A204.1 (cell line): ENCODE data around the gene NXF1.
"Not testable (repeated sequence)": the region's sequence is repeated elsewhere in the genome, so short reads cannot be mapped to it uniquely, and the experiment has no call there.

Source experiments
- FAIRE-seq: peaks from 2 replicates; lab custom pipeline; 2012; peaks lifted over from hg19 to GRCh38; lab: Jason Lieb, UNC

NXF1 gene

DNA sequence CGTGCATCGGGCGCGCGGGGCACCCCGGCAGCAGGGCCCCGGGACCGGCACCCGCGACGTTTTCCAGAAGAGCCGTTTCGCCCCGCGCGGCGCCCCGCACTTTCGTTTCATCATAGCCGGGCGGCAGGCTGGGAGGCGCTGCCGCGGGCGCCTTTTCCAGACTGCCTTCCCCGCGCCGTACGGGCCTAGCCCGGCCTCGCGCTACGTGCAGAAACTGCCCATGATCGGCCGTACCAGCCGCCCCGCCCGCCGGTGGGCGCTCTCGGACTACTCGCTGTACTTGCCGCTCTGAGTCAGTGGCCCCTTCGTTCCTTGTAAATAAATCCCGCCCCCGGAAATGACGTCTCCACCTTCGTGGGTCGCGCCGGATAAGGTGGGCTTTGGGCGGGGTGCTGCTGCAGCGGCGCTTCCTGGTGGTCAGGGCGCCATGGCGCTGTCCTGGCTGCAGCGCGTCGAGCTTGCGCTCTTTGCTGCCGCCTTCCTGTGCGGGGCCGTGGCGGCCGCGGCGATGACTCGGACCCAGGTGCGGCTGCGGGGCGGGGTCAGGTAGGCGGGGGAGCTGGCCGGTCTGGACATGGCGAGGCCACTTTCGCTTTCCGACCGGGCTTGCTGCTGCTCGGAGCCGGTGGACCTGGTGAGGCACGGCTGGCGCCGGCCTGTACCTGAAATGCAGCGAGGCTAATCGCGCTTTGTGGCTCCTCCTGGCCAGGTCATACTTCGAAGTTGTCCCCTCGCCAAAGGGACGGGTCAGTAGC is 18.1 kb downstream of the NXF1 start, which contains the start of gene TMEM179B:
Gene TMEM179B, plus strand, starts transcription at position 398 of the 755 bp plus-strand sequence. Its CDS starts 30 bp downstream, at position 428.
- FAIRE-seq: no peak

DNA sequence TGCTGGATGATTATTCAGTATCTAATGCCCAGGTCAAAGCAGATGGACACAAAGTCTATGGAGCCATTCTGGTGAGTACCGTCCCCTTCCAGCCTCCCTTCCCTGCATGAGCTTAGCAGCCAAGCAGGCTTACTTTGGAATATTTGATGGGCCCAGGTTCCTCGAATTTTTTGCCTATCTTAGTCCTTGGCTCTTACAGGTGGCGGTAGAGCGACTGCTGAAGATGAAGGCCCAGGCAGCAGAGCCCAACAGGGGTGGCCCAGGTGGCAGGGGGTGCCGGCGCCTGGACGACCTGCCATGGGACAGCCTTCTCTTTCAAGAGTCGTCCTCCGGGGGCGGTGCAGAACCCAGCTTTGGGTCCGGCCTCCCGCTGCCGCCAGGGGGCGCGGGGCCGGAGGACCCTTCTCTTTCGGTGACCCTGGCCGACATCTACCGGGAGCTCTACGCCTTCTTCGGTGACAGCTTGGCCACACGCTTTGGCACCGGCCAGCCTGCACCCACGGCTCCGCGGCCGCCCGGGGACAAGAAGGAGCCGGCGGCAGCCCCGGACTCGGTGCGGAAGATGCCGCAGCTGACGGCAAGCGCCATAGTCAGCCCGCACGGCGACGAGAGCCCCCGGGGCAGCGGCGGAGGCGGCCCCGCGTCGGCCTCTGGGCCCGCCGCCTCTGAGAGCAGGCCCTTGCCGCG is 18.8 kb downstream of the NXF1 start:
- no peak for FAIRE-seq

DNA sequence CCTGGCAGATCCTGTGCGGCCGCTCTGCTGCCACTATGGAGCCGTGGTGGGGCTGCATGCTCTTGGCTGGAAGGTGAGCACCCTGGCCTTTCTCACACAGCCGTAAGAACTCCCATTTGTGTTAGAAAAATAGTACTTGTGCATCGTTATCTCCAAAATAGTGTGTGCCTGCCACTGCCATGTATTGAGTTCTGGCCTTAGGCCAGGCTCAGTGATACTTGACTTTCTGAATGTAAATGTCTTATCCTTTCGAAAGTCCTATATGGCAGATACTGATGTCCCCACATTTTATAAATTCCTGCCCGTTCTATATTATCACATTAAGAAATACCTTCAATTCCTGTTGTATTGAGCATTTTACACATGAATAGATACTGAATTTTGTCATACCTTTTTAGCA is 22.5 kb downstream of the NXF1 start:
- FAIRE-seq: no peak

DNA sequence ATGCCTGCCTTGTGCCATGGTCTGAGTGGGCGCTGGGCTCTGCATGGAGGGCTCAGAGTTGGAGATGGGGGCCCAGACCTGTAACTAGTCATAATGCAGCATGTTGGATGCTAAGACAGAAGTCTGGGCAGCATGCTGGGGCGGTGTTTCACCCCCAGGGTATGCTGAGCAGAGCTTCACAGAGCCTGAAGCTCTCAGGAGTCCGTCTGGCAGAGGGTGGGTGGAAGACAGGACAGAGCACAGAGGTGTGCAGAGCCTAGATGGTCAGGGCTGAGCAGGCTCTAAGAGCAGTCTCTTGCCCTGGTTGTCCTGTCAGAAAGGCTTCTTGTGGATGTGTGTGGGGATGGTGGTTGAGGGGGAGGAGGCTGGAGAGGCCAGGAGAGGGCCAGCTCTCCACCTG is 26.8 kb downstream of the NXF1 start:
- FAIRE-seq: no peak

DNA sequence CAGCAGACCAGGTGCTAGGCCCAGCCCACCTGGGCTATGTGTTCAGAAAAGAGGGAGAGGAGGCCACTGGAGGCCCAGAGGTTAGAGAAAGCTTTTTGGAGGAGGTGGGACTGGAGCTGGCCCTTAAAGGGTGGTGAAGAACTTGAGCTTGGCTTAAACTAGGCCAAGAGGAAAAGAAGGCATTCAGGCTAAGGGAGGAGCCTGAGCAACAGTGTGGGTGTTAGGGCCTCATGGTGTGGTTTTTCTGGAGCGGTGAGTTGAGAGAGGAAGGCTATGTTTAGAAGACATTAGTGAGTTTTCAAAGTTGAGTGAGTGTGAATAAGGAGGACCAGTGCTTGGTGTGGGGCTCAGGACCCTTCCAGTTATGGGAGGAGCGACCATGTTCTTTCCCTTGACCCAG is 27.9 kb downstream of the NXF1 start:
- FAIRE-seq: no peak

DNA sequence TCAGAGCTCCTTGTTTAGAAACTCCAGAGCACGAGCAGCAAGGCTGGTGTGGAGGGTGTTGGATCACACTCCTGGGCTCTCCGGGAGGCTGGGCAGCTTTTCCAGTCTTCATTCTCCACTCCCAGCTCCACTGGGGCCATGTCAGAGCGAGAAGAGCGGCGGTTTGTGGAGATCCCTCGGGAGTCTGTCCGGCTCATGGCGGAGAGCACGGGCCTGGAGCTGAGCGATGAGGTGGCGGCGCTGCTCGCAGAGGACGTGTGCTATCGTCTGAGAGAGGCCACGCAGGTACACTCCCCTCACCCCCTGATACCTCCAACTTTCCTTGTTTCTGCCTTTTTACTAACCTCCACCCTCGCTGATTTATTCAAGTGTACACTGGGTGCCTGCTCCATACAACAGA is 29.6 kb downstream of the NXF1 start:
- no peak for FAIRE-seq

DNA sequence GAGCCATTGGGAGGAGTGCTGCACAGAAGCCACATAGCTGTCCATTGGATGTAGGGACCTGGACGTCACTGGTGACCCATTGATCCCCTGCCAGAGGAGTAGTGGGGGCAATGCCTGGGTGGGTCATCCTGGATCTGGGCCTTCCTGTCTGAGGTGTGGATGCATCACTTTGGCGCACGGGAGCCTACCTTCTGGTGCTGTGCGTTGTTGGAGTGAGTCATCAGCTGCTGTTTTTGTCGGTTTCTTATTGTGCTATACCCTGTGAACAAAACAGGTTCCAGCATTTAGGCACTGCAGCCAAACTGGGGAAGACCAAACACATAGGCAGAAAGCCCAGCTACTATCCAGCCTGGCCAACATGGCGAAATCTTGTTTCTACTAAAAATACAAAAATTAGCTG is 30.8 kb downstream of the NXF1 start:
- no peak for FAIRE-seq

DNA sequence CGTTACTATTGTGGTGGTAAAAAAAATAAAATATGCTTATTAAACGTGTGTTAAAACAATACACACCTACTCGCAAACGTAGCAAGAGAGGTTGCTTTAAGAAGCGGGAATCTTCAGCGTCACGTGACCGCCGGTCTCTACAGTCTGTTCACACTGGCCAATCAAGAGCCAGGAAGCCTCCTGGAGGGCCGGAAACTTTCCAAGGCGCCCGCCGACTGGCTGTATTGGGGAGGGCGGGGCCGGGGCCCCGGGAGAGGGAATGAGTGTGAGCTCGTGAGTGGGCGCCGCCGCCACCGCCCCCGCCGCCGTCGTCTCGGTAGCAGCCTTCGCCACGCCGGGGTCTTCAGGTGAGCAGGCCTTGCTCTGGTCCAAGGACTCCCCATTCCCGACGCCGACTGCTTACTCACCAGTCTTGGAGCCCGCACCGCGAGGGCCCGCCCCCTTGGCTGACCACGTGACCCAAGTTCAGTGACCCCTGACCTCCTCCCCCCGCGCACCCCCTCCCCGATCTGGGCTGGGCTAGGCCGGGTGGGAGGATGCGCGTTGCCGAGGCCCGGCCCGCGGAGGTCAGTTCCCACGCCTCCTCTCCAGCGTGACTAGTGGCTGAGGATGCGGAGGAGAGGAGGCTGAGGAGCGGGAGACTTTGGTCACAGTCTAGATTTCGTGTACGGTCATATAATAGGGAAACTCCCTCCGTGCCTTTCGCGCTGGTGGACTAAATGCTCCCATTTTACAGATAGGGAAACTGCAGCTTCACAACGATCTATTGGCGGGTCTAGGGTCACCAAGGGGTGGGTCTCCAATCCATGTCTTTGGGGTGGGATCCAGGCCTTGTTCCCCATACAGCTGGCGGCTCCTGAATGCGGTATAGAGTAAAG is 33.9 kb downstream of the NXF1 start, which contains the start of gene TAF6L:
Gene TAF6L, plus strand, starts transcription at position 253 of the 878 bp plus-strand sequence. CDS start 4,388 bp downstream, outside the sequence.
- peak; percentile 85 for FAIRE-seq

DNA sequence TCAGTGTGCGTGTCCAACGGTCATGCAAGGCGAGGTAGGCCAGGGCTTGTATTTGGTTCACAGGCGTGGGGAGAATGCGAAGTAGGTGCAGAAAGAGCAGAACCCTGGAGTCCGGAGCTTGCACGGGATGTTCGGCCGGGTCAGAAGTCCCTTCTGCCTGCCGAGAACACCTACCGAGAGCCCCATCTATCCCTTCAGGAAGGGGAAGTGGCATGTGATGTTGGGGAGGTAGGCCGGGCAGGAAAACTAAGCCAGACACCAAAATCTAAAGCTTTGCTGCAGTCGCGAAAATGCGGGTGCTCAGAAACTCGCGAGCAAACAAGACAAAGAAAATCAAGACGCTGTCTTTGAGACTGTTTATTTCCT is 34.5 kb downstream of the NXF1 start:
- FAIRE-seq: no peak

DNA sequence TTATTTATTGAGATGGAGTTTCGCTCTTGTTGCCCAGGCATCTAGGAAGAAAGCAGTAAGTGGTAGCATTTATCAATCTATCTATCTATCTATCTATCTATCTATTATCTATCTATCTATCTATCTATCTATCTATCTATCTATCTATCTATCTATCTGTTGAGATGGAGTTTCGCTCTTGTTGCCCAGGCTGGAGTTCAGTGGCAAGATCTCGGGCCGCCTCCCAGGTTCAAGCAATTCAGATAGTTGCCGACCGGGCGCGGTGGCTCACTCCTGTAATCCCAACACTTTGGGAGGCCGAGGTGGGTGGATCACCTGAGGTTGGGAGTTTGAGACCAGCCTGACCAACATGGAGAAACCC is 44.4 kb downstream of the NXF1 start:
- FAIRE-seq: not testable (repeated sequence)

DNA sequence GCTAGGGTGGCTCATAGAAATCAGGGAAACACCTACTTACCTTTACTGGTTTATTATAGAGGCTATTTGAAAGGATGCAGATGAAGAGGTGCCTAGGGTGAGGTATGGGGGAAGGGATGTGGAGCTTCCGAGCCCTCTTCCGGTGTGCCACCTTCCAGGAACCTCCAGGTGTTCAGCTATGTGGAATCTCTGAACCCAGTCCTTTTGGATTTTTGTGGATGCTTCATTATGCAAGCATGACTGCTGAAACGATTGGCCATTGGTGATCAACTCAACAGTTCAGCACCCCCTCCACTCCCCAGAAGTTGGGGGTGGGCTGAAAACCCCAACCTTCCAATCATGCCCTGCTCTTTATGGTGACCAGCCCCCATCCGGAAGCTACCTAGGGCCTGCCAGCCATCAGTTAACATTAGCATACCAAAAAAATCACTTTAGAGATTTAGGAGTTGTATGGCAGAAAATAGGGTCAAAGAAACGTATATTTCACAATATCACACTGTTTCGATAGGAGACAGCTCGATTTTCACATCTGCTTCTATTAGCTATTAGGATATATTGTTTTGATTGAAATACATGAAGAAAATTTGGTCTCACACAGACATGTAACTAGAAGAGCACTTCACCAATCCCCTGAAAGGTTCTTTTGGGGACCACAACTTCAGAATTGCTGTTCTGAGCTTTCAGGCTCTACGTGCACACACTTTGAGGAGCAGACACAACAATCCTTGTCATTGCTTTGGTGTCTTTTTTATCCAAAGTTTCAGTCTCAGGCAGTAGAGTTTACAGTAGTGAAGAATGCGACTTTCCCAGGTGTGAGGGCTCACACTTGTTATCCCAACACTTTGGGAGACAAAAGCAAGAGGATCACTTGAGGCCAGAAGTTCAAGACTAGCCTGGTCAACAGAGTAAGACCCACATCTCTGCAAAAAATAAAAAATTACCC is 47.1 kb downstream of the NXF1 start:
- no peak for FAIRE-seq

DNA sequence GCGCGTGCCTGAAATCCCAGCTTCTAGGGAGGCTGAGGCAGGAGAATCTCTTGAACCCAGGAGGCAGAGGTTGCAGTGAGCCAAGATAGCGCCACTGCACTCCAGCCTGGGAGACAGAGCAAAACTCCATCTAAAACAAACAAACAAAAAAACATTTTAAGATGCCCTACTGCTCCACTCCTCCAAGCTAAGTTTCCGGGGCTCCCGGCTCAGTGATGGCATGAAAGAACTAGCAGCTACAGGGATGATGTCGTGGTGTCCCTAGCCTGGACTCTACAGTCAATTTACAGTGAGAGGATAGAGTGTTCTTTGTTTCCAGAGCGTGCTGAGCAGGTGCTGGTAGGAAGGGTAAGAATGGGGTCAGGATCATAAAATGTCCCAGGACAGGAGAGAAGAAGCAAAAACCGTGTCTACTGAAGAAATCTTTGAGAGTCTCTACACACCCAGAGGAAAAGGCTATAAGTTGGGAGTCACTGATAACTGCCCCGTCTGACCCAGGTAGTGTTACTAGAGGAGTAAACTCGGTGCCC is 50.1 kb downstream of the NXF1 start:
- FAIRE-seq: no peak

DNA sequence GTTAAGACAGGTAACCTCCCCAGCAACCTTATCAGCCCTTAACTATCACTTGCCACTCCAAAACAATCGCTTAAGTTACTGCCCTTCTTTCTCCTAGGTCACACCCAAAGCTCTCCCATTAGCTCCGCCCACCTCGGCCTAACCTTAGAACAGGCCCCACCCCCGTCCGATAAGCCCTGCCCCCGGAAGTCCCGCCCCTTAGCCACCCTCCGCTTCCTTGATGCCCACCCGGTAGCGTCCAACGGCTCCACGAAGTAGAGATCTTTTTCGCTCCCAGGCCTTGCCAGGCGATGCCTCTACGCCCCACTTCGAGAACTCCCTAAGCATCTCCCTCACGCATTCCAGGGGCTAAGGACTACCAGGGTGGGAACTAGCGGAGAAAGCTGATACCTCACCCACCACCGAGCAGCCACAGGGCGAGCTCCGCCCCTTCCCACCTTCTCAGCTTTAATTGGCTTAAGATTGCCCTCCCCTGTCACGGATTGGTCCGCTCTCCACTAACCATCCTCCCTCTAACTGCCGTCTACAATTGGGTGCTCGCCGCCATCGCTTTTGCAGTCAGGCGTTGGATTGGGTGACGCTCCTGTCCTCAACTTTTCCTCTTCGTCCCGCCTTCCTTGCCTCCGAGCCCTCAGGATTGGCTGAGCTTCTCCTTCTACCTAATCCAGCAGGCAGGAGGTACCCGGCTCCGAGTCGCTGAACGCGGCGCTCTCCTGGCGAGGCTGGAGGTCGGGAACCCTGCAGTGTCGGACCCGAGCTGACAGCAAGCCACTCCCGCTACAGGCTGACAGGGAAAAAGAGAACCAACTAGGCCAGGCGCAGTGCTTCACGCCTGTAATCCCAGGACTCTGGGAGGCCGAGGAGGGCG is 51.3 kb downstream of the NXF1 start, which contains the start of gene ZBTB3:
Gene ZBTB3, minus strand, starts transcription at position 425 of the 868 bp plus-strand sequence. CDS start 496 bp downstream, outside the sequence.
- peak; percentile 97 for FAIRE-seq

DNA sequence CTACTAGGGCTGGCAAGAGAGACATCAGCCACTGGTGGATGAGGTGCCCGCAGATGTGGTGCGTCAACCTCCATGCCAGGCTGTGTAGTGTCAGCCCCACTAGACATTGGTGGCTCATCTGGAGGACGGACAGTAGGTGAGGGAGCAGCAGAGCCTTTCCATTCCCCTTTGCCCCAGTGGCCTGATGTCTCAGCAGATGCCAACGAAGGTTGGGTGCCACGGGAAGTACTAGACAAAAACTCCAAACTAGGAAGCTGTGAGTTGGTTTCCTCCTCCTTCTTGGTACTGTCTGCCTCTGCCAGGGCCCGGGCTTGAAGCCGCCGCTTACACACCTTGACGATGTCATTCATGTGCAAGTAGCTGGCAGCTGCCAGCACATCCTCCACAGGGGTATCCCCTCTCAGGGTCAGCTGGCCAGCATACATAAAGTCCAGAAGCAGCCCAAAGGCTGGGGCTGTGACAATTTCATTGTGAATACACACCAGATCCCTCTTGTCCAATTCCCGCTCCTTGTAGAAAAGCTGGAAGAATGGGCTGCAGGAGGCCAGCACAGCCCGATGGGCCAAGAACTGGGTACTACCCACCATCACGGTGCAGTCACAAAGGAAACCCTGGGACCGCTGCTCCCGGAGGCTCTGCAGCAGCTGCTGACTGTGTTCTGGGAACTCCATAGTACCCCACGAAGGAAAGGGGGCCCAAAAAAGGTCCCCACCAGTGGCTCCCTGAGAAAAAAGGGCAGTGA is 52.1 kb downstream of the NXF1 start:
- FAIRE-seq: no peak

DNA sequence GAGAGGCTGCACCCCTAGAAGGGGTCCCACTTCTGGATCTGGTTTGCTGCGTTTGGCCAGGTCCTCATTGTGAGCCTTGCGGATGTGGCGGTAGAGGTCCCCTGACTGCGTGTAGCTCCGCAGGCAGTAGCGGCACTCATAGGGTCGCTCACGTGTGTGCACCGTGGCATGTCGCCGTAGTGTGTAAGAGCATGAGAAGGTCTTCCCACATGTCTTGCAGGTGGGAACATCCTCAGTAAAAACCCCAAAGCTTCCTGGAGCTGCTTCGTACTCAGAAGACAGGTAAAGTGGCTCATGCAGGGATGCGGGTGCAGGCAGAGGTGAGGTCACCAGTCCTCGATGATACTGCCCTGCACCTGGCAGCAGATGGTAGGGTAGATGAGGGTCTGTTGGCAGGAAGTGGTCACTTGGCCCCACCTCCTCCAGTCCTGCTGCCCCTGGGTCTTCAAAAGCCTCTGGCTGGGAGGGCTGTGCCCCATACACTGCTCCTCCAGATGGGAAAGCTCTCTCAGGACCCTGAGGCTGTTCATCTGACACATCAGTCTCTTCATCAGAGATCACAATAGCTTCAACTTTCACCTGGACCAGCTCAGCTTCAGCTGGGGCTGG is 53.0 kb downstream of the NXF1 start:
- no peak for FAIRE-seq

DNA sequence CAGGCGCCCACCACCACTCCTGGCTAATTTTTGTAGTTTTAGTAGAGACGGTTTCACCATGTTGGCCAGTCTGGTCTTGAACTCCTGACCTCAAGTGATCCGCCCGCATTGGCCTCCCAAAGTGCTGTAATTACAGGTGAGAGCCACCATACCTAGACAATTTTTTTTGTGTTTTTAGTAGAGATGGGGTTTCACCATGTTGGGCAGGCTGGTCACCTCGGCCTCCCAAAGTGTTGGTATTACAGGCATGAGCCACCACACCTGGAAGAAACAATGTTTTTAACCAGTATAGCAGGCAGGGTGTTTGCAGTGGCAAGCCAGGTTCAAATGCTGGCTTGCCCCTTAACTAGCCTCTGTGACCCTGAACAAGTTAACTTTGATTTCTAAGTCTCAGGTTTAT is 55.3 kb downstream of the NXF1 start:
- FAIRE-seq: not testable (repeated sequence)

DNA sequence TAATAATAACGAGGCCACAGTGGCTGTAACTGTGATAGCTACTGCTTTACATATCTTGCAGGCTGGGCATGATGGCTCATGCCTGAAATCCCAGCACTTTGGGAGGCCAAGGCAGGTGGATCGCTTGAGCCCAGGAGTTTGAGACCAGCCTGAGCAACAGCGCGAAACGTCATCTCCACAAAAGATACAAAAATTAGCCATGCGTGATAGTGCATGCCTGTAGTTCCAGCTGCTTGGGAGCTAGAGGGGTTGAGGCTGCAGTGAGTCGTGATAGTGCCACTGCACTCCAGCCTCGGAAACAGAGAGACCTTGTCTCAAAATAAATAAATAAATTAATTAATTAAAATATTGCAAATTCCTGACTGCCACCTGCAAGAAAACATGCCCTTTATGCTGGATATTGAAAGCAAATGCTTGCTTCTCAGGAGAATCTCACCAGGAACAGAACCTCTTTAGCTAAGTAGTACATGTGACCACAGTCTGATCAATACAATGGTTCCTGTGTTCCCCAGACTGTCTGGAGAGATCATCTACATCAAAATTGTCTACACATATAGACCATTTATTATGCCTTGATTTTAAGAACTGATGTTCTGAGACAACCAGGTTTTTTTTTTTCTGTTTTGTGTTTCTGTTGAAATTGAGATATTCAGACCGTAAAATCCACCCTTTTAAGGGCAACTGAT is 57.6 kb downstream of the NXF1 start:
- no peak for FAIRE-seq
